NB4 (cell line): ENCODE results near the gene SLC49A3.
"Not testable (repeated sequence)": the region's sequence is repeated elsewhere in the genome, so short reads cannot be mapped to it uniquely, and the experiment has no call there.

ENCODE experiments used
- DNase-seq: peaks from one replicate; pipeline ENCODE4 v3.0.0; 2010; ENCODE audit warnings: low read depth
- H3K4me3 ChIP-seq: one replicate; pipeline ENCODE4 v1.5.1; 2011; ENCODE audit warnings: mild to moderate bottlenecking, low read depth, low read length, moderate library complexity
- MYC ChIP-seq: IDR thresholded peaks from 2 replicates; pipeline ENCODE4 v1.6.1; 2011; ENCODE audit warnings: low read depth, low read length
- POLR2A ChIP-seq: IDR thresholded peaks from 2 replicates; pipeline ENCODE4 v1.6.1; 2011; ENCODE audit warnings: mild to moderate bottlenecking; ENCODE audit not compliant: insufficient read length; ENCODE audit errors: extremely low read depth
- TF ChIP-seq, protein P1 (sequence below): IDR thresholded peaks from 2 replicates; pipeline ENCODE4 v1.6.1; 2011; ENCODE audit warnings: low read depth, low read length
- TF ChIP-seq, protein P2 (sequence below): IDR thresholded peaks from one replicate; pipeline ENCODE4 v1.5.1; 2012; ENCODE audit warnings: low read depth, low read length

SLC49A3 gene

DNA sequence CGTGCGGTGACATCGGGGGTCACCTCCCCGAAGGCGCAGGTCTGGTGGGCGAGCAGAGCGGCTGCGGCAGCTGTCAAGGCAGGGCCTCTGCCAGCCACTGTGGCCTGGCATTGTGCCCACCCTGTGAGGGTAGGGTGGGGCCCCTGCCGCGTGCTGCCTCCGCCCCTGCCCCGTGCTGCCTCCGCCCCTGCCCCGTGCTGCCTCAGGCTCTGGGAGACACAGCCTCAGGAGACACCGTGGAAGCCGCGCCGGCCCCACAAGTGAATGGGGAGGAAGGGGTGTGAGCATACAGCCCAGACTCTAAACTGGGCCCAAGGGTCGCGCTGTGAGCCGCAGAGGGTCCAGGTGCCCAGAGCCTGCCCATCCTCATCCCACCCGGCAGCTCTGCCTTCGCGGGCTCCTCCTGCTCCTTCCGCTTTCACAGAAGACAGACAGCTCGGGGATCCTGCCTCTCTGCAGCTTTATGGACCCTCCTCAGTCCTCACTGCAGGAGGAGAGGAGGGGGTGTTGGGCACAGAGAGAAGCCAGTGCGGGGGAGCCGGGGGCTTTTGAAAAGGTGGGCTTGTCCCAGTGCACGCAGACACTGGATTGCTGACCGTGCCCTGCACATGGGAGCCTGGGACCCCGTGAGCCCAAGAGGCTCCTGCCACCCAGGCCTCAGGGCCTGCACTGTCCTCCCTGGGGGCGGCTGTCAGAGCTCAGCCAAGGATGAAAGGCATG lies 44.1 kb upstream of the SLC49A3 start:
- no peak for DNase-seq
- TF ChIP-seq, protein P1, sequence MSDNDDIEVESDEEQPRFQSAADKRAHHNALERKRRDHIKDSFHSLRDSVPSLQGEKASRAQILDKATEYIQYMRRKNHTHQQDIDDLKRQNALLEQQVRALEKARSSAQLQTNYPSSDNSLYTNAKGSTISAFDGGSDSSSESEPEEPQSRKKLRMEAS: no peak
- no peak for TF ChIP-seq MYC
- TF ChIP-seq, protein P2, sequence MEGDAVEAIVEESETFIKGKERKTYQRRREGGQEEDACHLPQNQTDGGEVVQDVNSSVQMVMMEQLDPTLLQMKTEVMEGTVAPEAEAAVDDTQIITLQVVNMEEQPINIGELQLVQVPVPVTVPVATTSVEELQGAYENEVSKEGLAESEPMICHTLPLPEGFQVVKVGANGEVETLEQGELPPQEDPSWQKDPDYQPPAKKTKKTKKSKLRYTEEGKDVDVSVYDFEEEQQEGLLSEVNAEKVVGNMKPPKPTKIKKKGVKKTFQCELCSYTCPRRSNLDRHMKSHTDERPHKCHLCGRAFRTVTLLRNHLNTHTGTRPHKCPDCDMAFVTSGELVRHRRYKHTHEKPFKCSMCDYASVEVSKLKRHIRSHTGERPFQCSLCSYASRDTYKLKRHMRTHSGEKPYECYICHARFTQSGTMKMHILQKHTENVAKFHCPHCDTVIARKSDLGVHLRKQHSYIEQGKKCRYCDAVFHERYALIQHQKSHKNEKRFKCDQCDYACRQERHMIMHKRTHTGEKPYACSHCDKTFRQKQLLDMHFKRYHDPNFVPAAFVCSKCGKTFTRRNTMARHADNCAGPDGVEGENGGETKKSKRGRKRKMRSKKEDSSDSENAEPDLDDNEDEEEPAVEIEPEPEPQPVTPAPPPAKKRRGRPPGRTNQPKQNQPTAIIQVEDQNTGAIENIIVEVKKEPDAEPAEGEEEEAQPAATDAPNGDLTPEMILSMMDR: no peak
- no peak for TF ChIP-seq POLR2A
- no peak overlapping the region for H3K4me3 ChIP-seq

DNA sequence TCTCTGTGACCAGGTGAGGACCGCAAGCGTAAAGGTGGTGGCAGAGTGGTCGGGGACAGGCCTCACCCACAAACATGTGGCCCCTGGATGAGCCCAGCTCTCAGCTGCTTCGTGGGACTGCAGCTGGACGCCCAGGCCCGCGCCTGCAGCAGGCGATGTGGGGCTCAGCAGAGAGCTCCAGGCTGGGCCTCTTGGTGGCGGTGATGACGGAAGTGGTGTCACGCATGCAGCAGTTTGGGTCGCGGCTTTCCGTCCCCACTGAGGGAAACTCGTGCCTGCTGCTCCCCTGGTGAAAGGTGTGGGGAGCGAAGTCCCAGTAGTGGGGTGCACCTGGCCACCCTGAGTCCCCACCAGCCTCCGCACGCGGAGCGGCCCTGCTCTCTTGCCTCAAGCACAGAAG lies 43.5 kb upstream of the SLC49A3 start:
- TF ChIP-seq, protein P2: no peak
- TF ChIP-seq POLR2A (no peak), MYC (no peak)
- TF ChIP-seq, protein P1: no peak
- no peak overlapping the region for H3K4me3 ChIP-seq
- DNase-seq: no peak

DNA sequence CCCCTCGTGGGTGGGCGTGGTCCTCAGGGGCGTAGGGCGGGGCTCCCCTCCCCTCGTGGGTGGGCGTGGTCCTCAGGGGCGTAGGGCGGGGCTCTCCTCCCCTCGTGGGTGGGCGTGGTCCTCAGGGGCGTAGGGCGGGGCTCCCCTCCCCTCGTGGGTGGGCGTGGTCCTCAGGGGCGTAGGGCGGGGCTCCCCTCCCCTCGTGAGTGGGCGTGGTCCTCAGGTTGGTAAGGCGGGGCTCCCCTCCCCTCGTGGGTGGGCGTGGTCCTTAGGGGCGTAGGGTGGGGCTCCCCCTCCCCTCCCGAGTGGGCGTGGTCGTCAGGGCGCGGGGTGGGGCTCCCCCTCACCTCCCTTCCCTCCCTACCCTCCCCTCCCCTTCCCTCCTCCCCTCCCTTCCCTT lies 43.0 kb upstream of the SLC49A3 start:
- DNase-seq, H3K4me3 ChIP-seq: not testable (repeated sequence)

DNA sequence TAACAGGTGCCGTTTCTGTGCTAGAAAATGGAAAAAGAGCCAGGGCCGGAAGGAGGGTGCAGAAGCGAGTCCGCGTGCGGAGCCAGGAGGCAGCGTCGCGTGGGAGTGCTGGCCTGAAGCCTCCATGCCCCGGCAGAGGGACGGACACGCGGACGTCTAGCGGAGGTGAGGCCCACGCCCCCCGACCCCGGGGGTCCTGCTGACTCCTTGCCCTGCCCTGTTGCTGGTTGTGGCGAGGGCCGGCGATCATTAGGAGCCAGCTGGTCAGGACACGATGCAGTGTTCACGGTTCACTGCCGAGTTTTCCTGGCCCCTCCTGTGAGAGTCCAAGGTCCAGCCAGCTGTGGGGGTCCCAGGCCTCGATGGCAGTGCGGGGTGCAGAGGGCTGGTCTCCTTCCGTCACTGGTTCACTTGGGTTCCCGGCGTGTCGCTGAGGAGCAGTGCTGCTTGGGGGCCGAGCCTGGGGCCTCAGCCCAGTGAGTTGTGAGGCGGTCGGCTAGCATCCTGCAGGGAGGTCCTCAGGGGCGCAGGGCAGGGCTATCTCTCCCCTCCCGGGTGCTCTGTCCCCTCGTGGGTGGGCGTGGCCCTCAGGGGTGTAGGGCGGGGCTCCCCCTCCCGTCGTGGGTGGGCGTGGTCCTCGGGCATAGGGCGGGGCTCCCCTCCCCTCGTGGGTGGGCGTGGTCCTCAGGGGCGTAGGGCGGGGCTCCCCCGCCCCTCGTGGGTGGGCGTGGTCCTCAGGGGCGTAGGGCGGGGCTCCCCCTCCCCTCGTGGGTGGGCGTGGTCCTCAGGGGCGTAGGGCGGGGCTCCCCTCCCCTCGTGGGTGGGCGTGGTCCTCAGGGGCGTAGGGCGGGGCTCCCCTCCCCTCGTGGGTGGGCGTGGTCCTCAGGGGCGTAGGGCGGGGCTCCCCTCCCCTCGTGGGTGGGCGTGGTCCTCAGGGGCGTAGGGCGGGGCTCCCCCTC lies 42.3 kb upstream of the SLC49A3 start:
- not testable (repeated sequence) for DNase-seq

DNA sequence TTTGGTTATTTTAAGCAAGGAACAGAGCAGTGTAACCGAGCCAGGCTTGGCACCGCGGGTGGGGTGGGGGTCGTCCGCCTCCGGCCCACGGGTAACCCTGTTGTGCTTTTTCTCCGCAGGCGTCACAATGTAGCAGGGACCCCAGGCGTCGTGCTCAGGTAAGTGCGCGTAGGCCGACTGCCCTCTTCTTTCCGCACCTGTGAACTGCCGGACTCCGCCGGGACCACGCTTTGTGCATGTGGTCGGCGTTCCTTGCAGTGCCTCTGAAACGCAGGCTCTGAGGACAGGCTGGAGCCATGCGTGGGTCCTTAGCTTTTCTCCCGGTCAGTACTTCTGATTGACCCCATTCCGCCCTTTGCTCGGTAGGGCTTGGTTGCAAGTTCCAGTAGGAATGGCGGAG lies 41.6 kb upstream of the SLC49A3 start:
- DNase-seq: no peak
- no peak for TF ChIP-seq POLR2A
- TF ChIP-seq, protein P1: no peak
- no peak for TF ChIP-seq MYC
- no peak overlapping the region for H3K4me3 ChIP-seq

More for the DNA sequence above, 42.3 kb upstream of the SLC49A3 start:
- H3K4me3 ChIP-seq: not testable (repeated sequence)

DNA sequence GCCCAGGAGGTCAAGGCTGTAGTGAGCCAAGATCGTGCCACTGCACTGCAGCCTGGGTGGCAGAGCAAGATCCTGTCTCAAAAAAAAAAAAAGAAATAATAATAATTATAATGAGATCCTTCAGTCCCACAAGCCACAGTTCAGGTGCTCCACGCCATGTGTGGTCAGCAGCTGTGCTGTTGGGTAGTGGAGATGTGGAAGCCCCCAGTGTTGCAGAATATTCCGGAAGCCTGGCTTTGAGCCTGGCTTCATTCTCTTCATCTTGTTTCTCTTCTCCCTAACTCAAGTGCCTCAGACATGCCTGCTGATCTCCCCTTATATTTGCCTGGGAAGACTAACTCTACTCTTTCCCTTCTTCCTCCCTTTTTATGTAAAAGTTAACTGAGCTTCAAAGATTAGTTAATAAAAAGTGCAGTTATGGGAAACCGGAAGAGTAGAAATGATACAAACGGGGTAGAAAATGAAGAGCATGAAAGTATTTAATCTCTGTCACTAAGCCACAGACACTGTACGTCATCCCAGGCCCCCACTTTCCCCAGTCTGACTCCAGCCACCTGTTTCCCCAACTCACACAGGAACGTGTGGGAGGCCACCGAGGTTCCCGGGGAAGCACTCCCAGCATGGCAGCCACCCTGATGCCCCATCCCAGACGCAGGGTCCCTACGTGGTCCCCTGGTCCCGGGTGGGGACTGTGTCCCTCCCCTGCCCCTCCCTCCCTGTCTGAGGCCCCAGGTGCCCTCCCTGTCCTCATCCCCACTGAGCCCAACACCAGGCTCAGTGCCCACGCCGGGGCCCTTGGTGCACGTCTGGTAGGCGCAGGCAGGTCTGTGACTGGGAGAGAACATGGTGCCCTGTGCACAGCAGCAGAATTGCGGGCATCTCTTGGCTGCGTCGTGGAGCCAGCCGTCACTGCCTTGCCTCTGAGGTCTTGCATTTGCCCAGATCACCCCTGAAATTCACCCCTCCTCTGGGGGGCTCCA lies 40.7 kb upstream of the SLC49A3 start:
- H3K4me3 ChIP-seq: no peak overlapping the region
- TF ChIP-seq MYC: no peak
- TF ChIP-seq, protein P2: no peak
- TF ChIP-seq, protein P1: no peak
- no peak for TF ChIP-seq POLR2A
- DNase-seq: no peak
